A549 (cell line): ENCODE data around the gene DNASE1L1. TPM values are rescaled to one million over a fixed set of nuclear protein-coding genes. Genes with fewer than 3 reads are reported as not detected.

ENCODE experiments used
- BHLHE40 ChIP-seq: IDR thresholded peaks from 2 replicates; pipeline ENCODE4 v1.6.1; 2012; ENCODE audit warnings: low read depth, low read length, inconsistent platforms
- CBX2 ChIP-seq: fragments of 200-600 bp; sonication (generic); IDR thresholded peaks from 2 replicates; pipeline ENCODE4 v1.6.1; 2016; ENCODE audit warnings: low read depth, mild to moderate bottlenecking, borderline replicate concordance
- CHD2 ChIP-seq: fragments of 150-350 bp; IDR thresholded peaks from 2 replicates; pipeline ENCODE4 v1.6.1; 2014; ENCODE audit warnings: low read length; ENCODE audit not compliant: partially characterized antibody
- CHD4 ChIP-seq: fragments of 200-600 bp; sonication (generic); IDR thresholded peaks from 2 replicates; pipeline ENCODE4 v1.6.1; 2016; ENCODE audit warnings: antibody characterized with exemption, mild to moderate bottlenecking, borderline replicate concordance
- EHMT2 ChIP-seq: fragments of 200-600 bp; sonication (generic); IDR thresholded peaks from 2 replicates; pipeline ENCODE4 v1.6.1; 2016; ENCODE audit warnings: antibody characterized with exemption, low read depth, mild to moderate bottlenecking, moderate library complexity
- EP300 ChIP-seq, 2 experiments: fragments of >200 bp; sonication (Bioruptor Twin); formaldehyde crosslinking; IDR thresholded peaks; 2 replicates in 1 of 2; 3 replicates in 1 of 2; pipeline ENCODE4 v1.6.1; 2016 to 2017
- ESRRA ChIP-seq: fragments of 150-350 bp; IDR thresholded peaks from 2 replicates; pipeline ENCODE4 v1.6.1; 2014; ENCODE audit warnings: mild to moderate bottlenecking, low read length, borderline replicate concordance
- FOSB ChIP-seq: fragments of 250-450 bp; sonication (Bioruptor Pico); IDR thresholded peaks from 2 replicates; pipeline ENCODE4 v1.5.0; 2020; ENCODE audit warnings: mild to moderate bottlenecking, moderate library complexity
- FOSL2 ChIP-seq, 2 experiments: fragments of 450-650 bp in 1 of 2; fragments of >200 bp in 1 of 2; sonication (Bioruptor Twin) in 1 of 2; formaldehyde crosslinking; IDR thresholded peaks; 2 replicates each; pipeline versions ENCODE4 v1.5.0 to v1.6.1; 2016 to 2020; ENCODE audit warnings: mild to moderate bottlenecking in 1 of 2, moderate library complexity in 1 of 2
- FOXS1 ChIP-seq: fragments of 250-450 bp; sonication (Bioruptor Pico); IDR thresholded peaks from 2 replicates; pipeline ENCODE4 v1.5.0; 2020; ENCODE audit warnings: mild to moderate bottlenecking, moderate library complexity
- HDAC2 ChIP-seq: fragments of 200-600 bp; sonication (generic); IDR thresholded peaks from 2 replicates; pipeline ENCODE4 v1.6.1; 2016
- HMGXB4 ChIP-seq: fragments of 250-450 bp; sonication (Bioruptor Pico); IDR thresholded peaks from 2 replicates; pipeline ENCODE4 v1.5.0; 2021; ENCODE audit warnings: mild to moderate bottlenecking, moderate library complexity, borderline replicate concordance
- HOXA7 ChIP-seq: fragments of 250-450 bp; sonication (Bioruptor Pico); IDR thresholded peaks from 2 replicates; pipeline ENCODE4 v1.5.0; 2020; ENCODE audit warnings: mild to moderate bottlenecking, moderate library complexity
- JUNB ChIP-seq: fragments of >200 bp; sonication (Bioruptor Twin); formaldehyde crosslinking; IDR thresholded peaks from 2 replicates; pipeline ENCODE4 v1.6.1; 2016
- KDM1A ChIP-seq: fragments of 200-600 bp; sonication (generic); IDR thresholded peaks from 2 replicates; pipeline ENCODE4 v1.6.1; 2016; ENCODE audit warnings: low read depth, mild to moderate bottlenecking
- KDM5A ChIP-seq: fragments of 200-600 bp; sonication (generic); IDR thresholded peaks from 2 replicates; pipeline ENCODE4 v1.6.1; 2016; ENCODE audit warnings: antibody characterized with exemption, mild to moderate bottlenecking
- MAZ ChIP-seq: fragments of 150-350 bp; IDR thresholded peaks from 2 replicates; pipeline ENCODE4 v1.6.1; 2014; ENCODE audit warnings: antibody characterized with exemption, low read depth, low read length, borderline replicate concordance
- NPAS2 ChIP-seq: fragments of 250-450 bp; sonication (Bioruptor Pico); IDR thresholded peaks from 2 replicates; pipeline ENCODE4 v1.8.0; 2022; ENCODE audit warnings: mild to moderate bottlenecking, moderate library complexity, borderline replicate concordance
- NR3C1 ChIP-seq: fragments of >200 bp; sonication (Bioruptor Twin); formaldehyde crosslinking; IDR thresholded peaks from 3 replicates; pipeline ENCODE4 v1.6.1; 2017
- POLR2A ChIP-seq: IDR thresholded peaks from 2 replicates; pipeline ENCODE4 v1.6.1; 2012; ENCODE audit warnings: mild to moderate bottlenecking, low read length
- POLR2AphosphoS2 ChIP-seq: conservative IDR thresholded peaks from 2 replicates; pipeline ENCODE4 v1.6.1; 2012; ENCODE audit warnings: low read length, improper control_type of control experiment, inconsistent platforms
- RAD21 ChIP-seq, 2 experiments: fragments of >200 bp in 1 of 2; sonication (Bioruptor Twin) in 1 of 2; formaldehyde crosslinking in 1 of 2; IDR thresholded peaks in 1 of 2; conservative IDR thresholded peaks in 1 of 2; 2 replicates in 1 of 2; 3 replicates in 1 of 2; pipeline ENCODE4 v1.6.1; 2012 to 2018; ENCODE audit warnings: inconsistent platforms in 1 of 2
- RARB ChIP-seq: fragments of 250-450 bp; sonication (Bioruptor Pico); IDR thresholded peaks from 2 replicates; pipeline ENCODE4 v1.8.0; 2021; ENCODE audit warnings: mild to moderate bottlenecking, moderate library complexity
- RCOR1 ChIP-seq: fragments of 150-350 bp; IDR thresholded peaks from 2 replicates; pipeline ENCODE4 v1.6.1; 2014; ENCODE audit warnings: antibody characterized with exemption, low read length, low read depth
- RNF2 ChIP-seq: fragments of 200-600 bp; sonication (generic); IDR thresholded peaks from 2 replicates; pipeline ENCODE4 v1.6.1; 2016; ENCODE audit warnings: low read depth, mild to moderate bottlenecking, antibody characterized with exemption, moderate library complexity, borderline replicate concordance
- SMC3 ChIP-seq: fragments of >200 bp; sonication (Bioruptor Twin); formaldehyde crosslinking; IDR thresholded peaks from 3 replicates; pipeline ENCODE4 v1.6.1; 2018; ENCODE audit warnings: inconsistent platforms
- TFCP2L1 ChIP-seq: fragments of 250-450 bp; sonication (Bioruptor Pico); IDR thresholded peaks from 2 replicates; pipeline ENCODE4 v1.5.0; 2021; ENCODE audit warnings: mild to moderate bottlenecking
- USF2 ChIP-seq: fragments of 450-650 bp; IDR thresholded peaks from 2 replicates; pipeline ENCODE4 v1.6.1; 2014; ENCODE audit warnings: antibody characterized with exemption
- ZNF302 ChIP-seq: fragments of 250-450 bp; sonication (Bioruptor Pico); IDR thresholded peaks from 2 replicates; pipeline ENCODE4 v1.9.0; 2021; ENCODE audit warnings: inconsistent platforms, mild to moderate bottlenecking, moderate library complexity
- polyA plus RNA-seq, 4 experiments: library from polyadenylated mRNA; depleted of rRNA in 3 of 4; stranded (reverse); fragments of >200 nt; fragmentation: RNase III in 1 of 4; extraction: RNeasy Plus Mini Kit Qiagen cat#74134 plus additional on column Dnase treatment in 1 of 4; gene quantifications; 2 replicates in 3 of 4; 3 replicates in 1 of 4; pipeline ENCODE4 v1.2.3, GENCODE V29; 2011 to 2017
- TF ChIP-seq, protein P1 (sequence below): fragments of 200-600 bp; sonication (generic); IDR thresholded peaks from 2 replicates; pipeline ENCODE4 v1.6.1; 2016; ENCODE audit warnings: antibody characterized with exemption, mild to moderate bottlenecking, moderate library complexity
- TF ChIP-seq, protein P2 (sequence below): fragments of >200 bp; sonication (Bioruptor Twin); formaldehyde crosslinking; IDR thresholded peaks from 2 replicates; pipeline ENCODE4 v1.6.1; 2016

DNASE1L1 gene
- polyA plus RNA-seq, 2 of the 4 experiments (the other 2 are of a cell fraction): 14.3 to 24.5 TPM

GRCh38 chrX:154371017-154371788 is 37.9 kb downstream of the DNASE1L1 start (continued):
- no peak for TF ChIP-seq KDM5A
- TF ChIP-seq NR3C1: no peak
- TF ChIP-seq POLR2A: peak; percentile 100
- TF ChIP-seq RAD21 (conservative IDR thresholded peaks at IDR 0.05 in 1 of 2, IDR thresholded peaks at IDR 0.05 in 1 of 2): no peak
- no peak for TF ChIP-seq HDAC2
- TF ChIP-seq RCOR1: no peak
- no peak for TF ChIP-seq CBX2
- no peak for TF ChIP-seq SMC3
- no peak for TF ChIP-seq ZNF302 (CRISPR knock-in tag)
- peak; percentile 75; the same call in 1 of the 2 replicates for TF ChIP-seq RARB (CRISPR knock-in tag)
- TF ChIP-seq HOXA7: no peak
- TF ChIP-seq TFCP2L1 (CRISPR knock-in tag): 0 out of 2 replicates have a peak, but pooled peaks have one; percentile 33
- no peak for TF ChIP-seq FOXS1 (CRISPR knock-in tag)
- TF ChIP-seq, protein P1, sequence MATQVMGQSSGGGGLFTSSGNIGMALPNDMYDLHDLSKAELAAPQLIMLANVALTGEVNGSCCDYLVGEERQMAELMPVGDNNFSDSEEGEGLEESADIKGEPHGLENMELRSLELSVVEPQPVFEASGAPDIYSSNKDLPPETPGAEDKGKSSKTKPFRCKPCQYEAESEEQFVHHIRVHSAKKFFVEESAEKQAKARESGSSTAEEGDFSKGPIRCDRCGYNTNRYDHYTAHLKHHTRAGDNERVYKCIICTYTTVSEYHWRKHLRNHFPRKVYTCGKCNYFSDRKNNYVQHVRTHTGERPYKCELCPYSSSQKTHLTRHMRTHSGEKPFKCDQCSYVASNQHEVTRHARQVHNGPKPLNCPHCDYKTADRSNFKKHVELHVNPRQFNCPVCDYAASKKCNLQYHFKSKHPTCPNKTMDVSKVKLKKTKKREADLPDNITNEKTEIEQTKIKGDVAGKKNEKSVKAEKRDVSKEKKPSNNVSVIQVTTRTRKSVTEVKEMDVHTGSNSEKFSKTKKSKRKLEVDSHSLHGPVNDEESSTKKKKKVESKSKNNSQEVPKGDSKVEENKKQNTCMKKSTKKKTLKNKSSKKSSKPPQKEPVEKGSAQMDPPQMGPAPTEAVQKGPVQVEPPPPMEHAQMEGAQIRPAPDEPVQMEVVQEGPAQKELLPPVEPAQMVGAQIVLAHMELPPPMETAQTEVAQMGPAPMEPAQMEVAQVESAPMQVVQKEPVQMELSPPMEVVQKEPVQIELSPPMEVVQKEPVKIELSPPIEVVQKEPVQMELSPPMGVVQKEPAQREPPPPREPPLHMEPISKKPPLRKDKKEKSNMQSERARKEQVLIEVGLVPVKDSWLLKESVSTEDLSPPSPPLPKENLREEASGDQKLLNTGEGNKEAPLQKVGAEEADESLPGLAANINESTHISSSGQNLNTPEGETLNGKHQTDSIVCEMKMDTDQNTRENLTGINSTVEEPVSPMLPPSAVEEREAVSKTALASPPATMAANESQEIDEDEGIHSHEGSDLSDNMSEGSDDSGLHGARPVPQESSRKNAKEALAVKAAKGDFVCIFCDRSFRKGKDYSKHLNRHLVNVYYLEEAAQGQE: peak; percentile 30; the same call in 1 of the 2 replicates
- TF ChIP-seq FOSL2 (IDR thresholded peaks at IDR 0.05): no peak
- TF ChIP-seq FOSL2 (CRISPR knock-in tag; IDR thresholded peaks at IDR 0.05): peak; percentile 31; the same call in 1 of the 2 replicates
- TF ChIP-seq ESRRA: no peak
- peak; percentile 90; the same call in 1 of the 2 replicates for TF ChIP-seq MAZ
- TF ChIP-seq CHD4: no peak
- no peak for TF ChIP-seq JUNB
- TF ChIP-seq CHD2: no peak
- TF ChIP-seq, protein P2, sequence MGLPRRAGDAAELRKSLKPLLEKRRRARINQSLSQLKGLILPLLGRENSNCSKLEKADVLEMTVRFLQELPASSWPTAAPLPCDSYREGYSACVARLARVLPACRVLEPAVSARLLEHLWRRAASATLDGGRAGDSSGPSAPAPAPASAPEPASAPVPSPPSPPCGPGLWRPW: no peak
- no peak for TF ChIP-seq EP300 (IDR thresholded peaks at IDR 0.05)
- no peak for TF ChIP-seq HMGXB4
- TF ChIP-seq USF2: no peak
- TF ChIP-seq BHLHE40: no peak
- TF ChIP-seq EHMT2: no peak
- no peak for TF ChIP-seq RNF2
- no peak for TF ChIP-seq POLR2AphosphoS2
- TF ChIP-seq FOSB (CRISPR knock-in tag): no peak
- TF ChIP-seq KDM1A: no peak
- no peak for TF ChIP-seq NPAS2 (CRISPR knock-in tag)
- TF ChIP-seq, all 56 proteins: peak for 13
